Endodermal cell (in vitro differentiated cells): ENCODE results near the gene LPP. TPM values are rescaled to one million over a fixed set of nuclear protein-coding genes. Genes with fewer than 3 reads are reported as not detected.
A peak's percentile ranks its signal among the peaks of the same experiment; 100 is the strongest.

ENCODE experiments used
- DNase-seq: peaks from one replicate; pipeline ENCODE4 v3.0.0-alpha.2; 2017
- H3K27ac ChIP-seq: 2 replicates; pipeline ENCODE4 v1.5.1; 2013; ENCODE audit warnings: mild to moderate bottlenecking, low read depth, low read length, moderate library complexity
- H3K27me3 ChIP-seq: 2 replicates; pipeline ENCODE4 v1.6.1; 2013; ENCODE audit warnings: mild to moderate bottlenecking, low read length, moderate library complexity; ENCODE audit not compliant: insufficient read depth, control insufficient read depth, poor library complexity, severe bottlenecking
- H3K36me3 ChIP-seq: 2 replicates; pipeline ENCODE4 v1.7.0; 2013; ENCODE audit warnings: mild to moderate bottlenecking, low read length, moderate library complexity; ENCODE audit not compliant: control insufficient read depth, insufficient read depth
- H3K4me1 ChIP-seq: one replicate; pipeline ENCODE4 v1.7.0; 2013; ENCODE audit warnings: low read length; ENCODE audit not compliant: control insufficient read depth, insufficient read depth
- H3K4me3 ChIP-seq: 2 replicates; pipeline ENCODE4 v1.5.1; 2013; ENCODE audit warnings: mild to moderate bottlenecking, low read length, moderate library complexity
- H3K9ac ChIP-seq: 2 replicates; pipeline ENCODE4 v1.6.1; 2013; ENCODE audit warnings: mild to moderate bottlenecking, low read length, moderate library complexity; ENCODE audit not compliant: poor library complexity, severe bottlenecking; ENCODE audit errors: extremely low read depth
- H3K9me3 ChIP-seq: 2 replicates; pipeline ENCODE4 v1.6.1; 2013; ENCODE audit warnings: mild to moderate bottlenecking, low read length, moderate library complexity; ENCODE audit not compliant: control insufficient read depth
- H3K27ac Mint-ChIP-seq: 2 replicates; pipeline ENCODE4 v1.8.0; 2020; ENCODE audit warnings: mixed read lengths
- H3K27me3 Mint-ChIP-seq: 2 replicates; pipeline ENCODE4 v1.8.0; 2021; ENCODE audit warnings: mild to moderate bottlenecking, mixed read lengths; ENCODE audit not compliant: insufficient read depth
- H3K36me3 Mint-ChIP-seq: 2 replicates; pipeline ENCODE4 v1.8.0; 2020; ENCODE audit warnings: low read depth, mixed read lengths
- H3K4me1 Mint-ChIP-seq: 2 replicates; pipeline ENCODE4 v1.8.0; 2020; ENCODE audit warnings: mixed read lengths
- H3K4me3 Mint-ChIP-seq: 2 replicates; pipeline ENCODE4 v1.8.0; 2020; ENCODE audit warnings: mild to moderate bottlenecking, moderate library complexity, mixed read lengths
- H3K9me3 Mint-ChIP-seq: 2 replicates; pipeline ENCODE4 v1.8.0; 2020; ENCODE audit warnings: mild to moderate bottlenecking, mixed read lengths
- CTCF ChIP-seq: fragments of 200-600 bp; sonication (generic); conservative IDR thresholded peaks from 2 replicates; pipeline ENCODE4 v1.5.0; 2021; ENCODE audit warnings: antibody characterized with exemption, mild to moderate bottlenecking
- WGBS, 2 experiments: methylation state at CpG; one replicate each; pipeline versions ENCODE4 v1.1.5 to v1.1.7; 2013; ENCODE audit warnings: missing lambda C conversion rate in 2 of 2, mixed read lengths in 1 of 2; ENCODE audit not compliant: insufficient coverage in 1 of 2, insufficient read length in 1 of 2; 5-methylcytosine and 5-hydroxymethylcytosine counted together
- total RNA-seq, 2 donors: library from RNA; stranded (reverse); fragmentation: NEBNext Ultra II Directional in 1 of 2; extraction: Animal tissue kit (Norgen Biotek cat#: 25700) in 1 of 2; gene quantifications; 2 replicates in 1 of 2; 3 replicates in 1 of 2; pipeline ENCODE4 v1.2.1, GENCODE V29; 2021

The LPP gene
- total RNA-seq, 2 donors from 2014 or later = 78.0 to 105 TPM

- no peak overlapping the region for H3K27ac ChIP-seq
Measured at GRCh38 chr3:188663839-188664238, 509.9 kb downstream of the LPP start.

GRCh38 chr3:188664795-188665194, 510.8 kb downstream of the LPP start:
- Histone ChIP-seq H3K9me3 (no peaks in the 10 kb centered on the region), H3K27ac (no peak overlapping the region), H3K4me1 (no peaks in the 10 kb centered on the region), H3K4me3 (no peak overlapping the region), H3K36me3 (peaks cover 5% of the 10 kb centered on the region), H3K27me3 (no peaks in the 10 kb centered on the region), H3K9ac (no peak overlapping the region)
- Mint-ChIP-seq H3K27ac (no peak overlapping the region), H3K4me3 (no peak overlapping the region), H3K9me3 (peaks cover 4% of the 10 kb centered on the region), H3K27me3 (no peaks in the 10 kb centered on the region), H3K36me3 (peaks cover 4% of the 10 kb centered on the region), H3K4me1 (peaks cover 5% of the 10 kb centered on the region)
- 81% methylated on average over 3 of the region's 3 CpGs; no CpG with 5 or more reads in 1 of the 2 experiments for WGBS, 2 experiments
- TF ChIP-seq CTCF = peak; percentile 70
- DNase-seq = no peak

More at GRCh38 chr3:188663839-188664238, 509.9 kb downstream of the LPP start:
- Mint-ChIP-seq H3K27me3 (no peaks in the 10 kb centered on the region), H3K36me3 (peaks cover 1% of the 10 kb centered on the region), H3K9me3 (peaks cover under 1% of the 10 kb centered on the region), H3K4me1 (peaks cover 5% of the 10 kb centered on the region), H3K4me3 (no peak overlapping the region), H3K27ac (no peak overlapping the region)
- Histone ChIP-seq H3K9me3 (no peaks in the 10 kb centered on the region), H3K9ac (no peak overlapping the region), H3K27me3 (no peaks in the 10 kb centered on the region), H3K4me1 (no peaks in the 10 kb centered on the region), H3K4me3 (no peak overlapping the region), H3K36me3 (peaks cover 5% of the 10 kb centered on the region)
- TF ChIP-seq CTCF = no peak
- no peak for DNase-seq
- 94 to 100% methylated on average over 4 to 5 of the region's 5 CpGs for WGBS, 2 experiments

- no peaks in the 10 kb centered on the region for H3K27me3 ChIP-seq
- H3K36me3 ChIP-seq = peaks cover 5% of the 10 kb centered on the region
- no peak for DNase-seq
- H3K4me1 Mint-ChIP-seq = peaks cover 5% of the 10 kb centered on the region
- H3K4me3 Mint-ChIP-seq = no peak overlapping the region
- no peak overlapping the region for H3K27ac Mint-ChIP-seq
- H3K9me3 ChIP-seq = no peaks in the 10 kb centered on the region
- peaks cover 4% of the 10 kb centered on the region for H3K9me3 Mint-ChIP-seq
- H3K36me3 Mint-ChIP-seq = peaks cover 4% of the 10 kb centered on the region
- no peak overlapping the region for H3K4me3 ChIP-seq
- WGBS, 2 experiments = 91 to 100% methylated on average over 1 to 2 of the region's 2 CpGs
- H3K4me1 ChIP-seq = no peaks in the 10 kb centered on the region
- TF ChIP-seq CTCF = no peak
- H3K27ac ChIP-seq = no peak overlapping the region
- H3K27me3 Mint-ChIP-seq = no peaks in the 10 kb centered on the region
- no peak overlapping the region for H3K9ac ChIP-seq
Measured at GRCh38 chr3:188667926-188668325, 514.0 kb downstream of the LPP start.
